Right lobe of liver (tissue), 4 donors: ENCODE measurements around the gene ATP2B1.

Source experiments
- CTCF ChIP-seq, 4 donors: fragments of 200-600 bp in 3 of 4; fragments of 450-650 bp in 1 of 4; IDR thresholded peaks; one replicate each; pipeline versions ENCODE4 v1.5.1 to v1.8.0; 2016 to 2022; ENCODE audit warnings: antibody characterized with exemption in 4 of 4, mild to moderate bottlenecking in 2 of 4
- POLR2A ChIP-seq: fragments of 450-650 bp; IDR thresholded peaks from one replicate; pipeline ENCODE4 v1.6.1; 2017; ENCODE audit warnings: antibody characterized with exemption, mild to moderate bottlenecking
- donor health status: DM: no; HTN: no; CAD: no.
- donor health status: DM: no; HTN: no; CAD: no.
- donor health status: DM: no; HTN: yes; CAD: no.

GRCh38 chr12:89682284-89682683, 26.4 kb downstream of the ATP2B1 start:
- no peak for TF ChIP-seq CTCF (IDR thresholded peaks at IDR 0.05)
- TF ChIP-seq POLR2A = no peak
